GF-D8 (cell line): ENCODE data around the gene DSP.

ENCODE experiments used
- DNase-seq: peaks from one replicate; lab custom pipeline; 2025; lab: John Stamatoyannopoulos, UW

Gene DSP

GRCh38 chr6:7535498-7535897, 6.0 kb upstream of the DSP start:
- DNase-seq, result no peak

GRCh38 chr6:7537565-7538174, 3.8 kb upstream of the DSP start:
- DNase-seq, result no peak

- DNase-seq, result no peak
Measured at GRCh38 chr6:7538484-7538883, 3.0 kb upstream of the DSP start.

GRCh38 chr6:7540595-7540994, 876 bp upstream of the DSP start:
- no peak for DNase-seq

- no peak for DNase-seq
Measured at GRCh38 chr6:7542065-7542873, 798 bp downstream of the DSP start.

GRCh38 chr6:7542874-7543624, 1.6 kb downstream of the DSP start:
- no peak for DNase-seq

- DNase-seq, result no peak
Measured at GRCh38 chr6:7543789-7544424, 2.4 kb downstream of the DSP start.

- no peak for DNase-seq
Measured at GRCh38 chr6:7544597-7544996, 3.1 kb downstream of the DSP start.

- DNase-seq, result no peak
Measured at GRCh38 chr6:7545316-7546019, 4.0 kb downstream of the DSP start.

GRCh38 chr6:7546020-7546369, 4.5 kb downstream of the DSP start:
- no peak for DNase-seq

GRCh38 chr6:7546383-7546782, 4.9 kb downstream of the DSP start:
- DNase-seq, result no peak

GRCh38 chr6:7546896-7547295, 5.4 kb downstream of the DSP start:
- no peak for DNase-seq

- no peak for DNase-seq
Measured at GRCh38 chr6:7547315-7547714, 5.8 kb downstream of the DSP start.

GRCh38 chr6:7550433-7550801, 8.9 kb downstream of the DSP start:
- DNase-seq, result no peak

GRCh38 chr6:7554533-7555275, 13.2 kb downstream of the DSP start:
- no peak for DNase-seq

- DNase-seq, result no peak
Measured at GRCh38 chr6:7555671-7556070, 14.2 kb downstream of the DSP start.

GRCh38 chr6:7556394-7557106, 15.1 kb downstream of the DSP start:
- DNase-seq, result no peak

- DNase-seq, result no peak
Measured at GRCh38 chr6:7557652-7558051, 16.2 kb downstream of the DSP start.

- DNase-seq, result no peak
Measured at GRCh38 chr6:7558781-7559180, 17.3 kb downstream of the DSP start.

GRCh38 chr6:7559196-7559595, 17.7 kb downstream of the DSP start:
- no peak for DNase-seq
